Activated T-cell treated with anti-CD3 and anti-CD28 coated beads, Interleukin-2, amount 50 U/mL, for 72 hours (primary cell): ENCODE data around the gene PDE8A. TPM values are rescaled to one million over a fixed set of nuclear protein-coding genes. Genes with fewer than 3 reads are reported as not detected.
A peak's percentile ranks its signal among the peaks of the same experiment; 100 is the strongest.
"Not testable (repeated sequence)": the region's sequence is repeated elsewhere in the genome, so short reads cannot be mapped to it uniquely, and the experiment has no call there.

ENCODE experiments used
- ATAC-seq, 2 donors: fragments of 150-1000 bp; cut with Tn5 transposase; replicated peaks in 1 of 2; 2 replicates each; pipeline ENCODE4 v1.10.0; 2021; ENCODE audit warnings: moderate library complexity in 2 of 2, mild to moderate bottlenecking in 1 of 2
- DNase-seq, 2 donors: peaks; one replicate each; pipeline ENCODE4 v3.0.0; 2021 to 2022; ENCODE audit warnings: mixed read lengths in 1 of 2
- H3K27ac Mint-ChIP-seq: one replicate; pipeline ENCODE4 v1.8.0; 2022; ENCODE audit warnings: mild to moderate bottlenecking, moderate library complexity, mixed read lengths
- H3K27me3 Mint-ChIP-seq: one replicate; pipeline ENCODE4 v1.8.0; 2022; ENCODE audit warnings: low read depth, mixed read lengths
- H3K36me3 Mint-ChIP-seq, 2 donors: one replicate each; pipeline ENCODE4 v1.8.0; 2022; ENCODE audit warnings: mixed read lengths in 2 of 2, mild to moderate bottlenecking in 1 of 2; ENCODE audit not compliant: insufficient read depth in 2 of 2
- H3K4me1 Mint-ChIP-seq: one replicate; pipeline ENCODE4 v1.8.0; 2022; ENCODE audit warnings: low read depth, mixed read lengths
- H3K4me3 Mint-ChIP-seq, 2 donors: one replicate each; pipeline ENCODE4 v1.8.0; 2022; ENCODE audit warnings: mild to moderate bottlenecking in 2 of 2, mixed read lengths in 2 of 2, moderate library complexity in 2 of 2
- H3K9me3 Mint-ChIP-seq, 2 donors: one replicate each; pipeline ENCODE4 v1.8.0; 2022; ENCODE audit warnings: mixed read lengths in 2 of 2
- total RNA-seq, 2 donors: library from RNA; stranded (reverse); gene quantifications; one replicate each; pipeline ENCODE4 v1.2.3, GENCODE V29; 2022

Gene PDE8A
- total RNA-seq, 2 donors from 2014 or later, result 31.6 to 37.7 TPM

DNA sequence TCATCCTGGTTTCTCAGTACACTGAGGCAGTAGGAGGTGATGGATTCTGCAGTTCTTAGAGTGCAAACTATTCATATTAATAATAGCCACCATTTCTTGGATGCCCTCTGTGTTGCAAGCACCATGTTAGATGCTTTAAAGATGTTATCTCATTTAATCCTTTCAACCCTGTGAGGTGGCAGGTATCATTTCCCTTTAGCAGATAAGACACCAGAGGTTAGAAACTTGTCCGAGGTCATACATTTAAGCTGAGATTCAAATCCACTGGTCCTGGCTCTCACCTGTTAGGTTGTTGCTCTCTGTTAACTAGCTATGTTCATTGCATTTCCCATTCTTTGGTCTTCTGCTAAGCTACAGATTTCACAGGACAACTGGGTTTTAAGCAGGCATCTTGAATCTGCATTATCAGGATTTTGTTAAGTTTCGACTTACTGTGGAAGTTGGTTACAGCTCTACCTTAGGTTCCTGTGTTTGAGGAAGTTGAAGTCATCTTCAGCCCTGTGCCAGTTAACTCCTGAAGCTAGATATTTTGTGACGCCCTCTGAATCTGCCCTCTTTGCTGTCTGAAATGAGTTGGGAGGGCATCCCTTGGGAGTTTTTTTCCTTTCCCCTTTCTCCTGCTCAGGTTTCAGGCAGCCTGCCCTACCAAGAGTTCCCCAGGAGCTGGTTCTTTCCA lies 6.4 kb downstream of the PDE8A start:
- Mint-ChIP-seq H3K27me3 (no peaks in the 10 kb centered on the region), H3K27ac (peak overlapping the region; percentile 78), H3K36me3 (no peaks in the 10 kb centered on the region), H3K4me3 (peak overlapping the region; percentile 48 to 71), H3K4me1 (peaks cover 87% of the 10 kb centered on the region), H3K9me3 (no peaks in the 10 kb centered on the region)
- DNase-seq, result no peak
- ATAC-seq, result peak in 1 of 2 donors; percentile 15

DNA sequence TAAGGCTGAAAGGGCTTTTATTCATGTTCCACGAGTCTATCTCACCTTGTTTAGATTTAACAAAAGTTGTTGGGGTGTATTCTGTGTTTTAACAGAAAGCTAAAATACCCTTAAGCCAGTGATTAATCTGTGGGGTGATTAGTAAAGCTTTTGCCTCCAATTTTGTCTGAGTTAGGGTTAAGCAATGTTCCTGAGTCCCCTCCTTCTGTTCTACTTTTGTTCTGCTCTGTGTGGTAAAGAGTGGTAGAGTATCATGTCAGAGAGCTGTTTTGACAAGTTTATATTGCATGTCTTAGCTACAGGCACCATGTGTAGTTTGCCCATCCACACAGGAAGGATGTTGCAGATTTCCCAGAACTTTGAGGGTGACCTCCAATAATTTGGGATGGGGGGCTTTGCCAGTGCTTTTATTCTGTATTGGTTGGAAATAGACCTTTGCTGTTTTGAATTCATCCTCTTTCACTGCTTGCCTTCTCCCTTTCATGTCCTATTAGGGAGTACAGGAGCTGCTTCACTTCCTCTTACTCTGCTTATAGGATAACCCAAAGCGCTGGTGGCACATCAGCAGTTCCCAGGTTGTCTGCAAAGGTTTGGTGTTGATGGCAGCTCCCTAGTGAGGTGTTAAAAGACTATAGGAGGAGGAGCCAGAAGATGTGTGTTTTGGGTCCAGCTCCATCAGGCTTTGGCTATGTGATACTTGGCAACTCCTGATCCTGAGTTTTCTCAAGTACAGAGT lies 7.4 kb downstream of the PDE8A start:
- H3K27me3 Mint-ChIP-seq, result no peaks in the 10 kb centered on the region
- no peak for ATAC-seq
- H3K4me1 Mint-ChIP-seq, result peaks cover 78% of the 10 kb centered on the region
- DNase-seq, result no peak
- H3K9me3 Mint-ChIP-seq, result no peaks in the 10 kb centered on the region
- peak overlapping the region; percentile 48 to 71 for H3K4me3 Mint-ChIP-seq
- no peaks in the 10 kb centered on the region for H3K36me3 Mint-ChIP-seq
- H3K27ac Mint-ChIP-seq, result peak overlapping the region; percentile 78

DNA sequence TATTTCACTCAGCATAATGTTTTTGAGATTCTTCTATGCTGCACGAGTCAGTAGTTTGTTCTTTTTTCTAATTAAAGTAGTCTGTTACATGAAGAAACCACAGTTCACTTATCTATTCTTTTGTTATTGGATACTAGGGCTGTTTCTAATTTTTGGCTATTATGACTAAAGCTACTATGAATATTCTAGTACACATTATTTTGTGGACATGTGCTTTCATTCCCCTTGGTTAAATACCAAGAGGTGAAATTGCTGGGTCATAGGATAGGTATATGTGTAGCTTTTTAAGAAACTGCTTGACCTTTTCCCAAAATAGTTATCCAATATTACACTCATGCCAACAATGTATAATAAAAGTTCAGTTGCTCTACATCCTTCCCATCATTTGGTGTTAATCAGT lies 8.9 kb downstream of the PDE8A start:
- H3K27ac Mint-ChIP-seq, result peak overlapping the region; percentile 43
- no peak for ATAC-seq
- H3K4me1 Mint-ChIP-seq, result peaks cover 64% of the 10 kb centered on the region
- no peaks in the 10 kb centered on the region for H3K9me3 Mint-ChIP-seq
- H3K4me3 Mint-ChIP-seq, result no peak overlapping the region
- no peaks in the 10 kb centered on the region for H3K36me3 Mint-ChIP-seq
- DNase-seq, result no peak
- H3K27me3 Mint-ChIP-seq, result no peaks in the 10 kb centered on the region

DNA sequence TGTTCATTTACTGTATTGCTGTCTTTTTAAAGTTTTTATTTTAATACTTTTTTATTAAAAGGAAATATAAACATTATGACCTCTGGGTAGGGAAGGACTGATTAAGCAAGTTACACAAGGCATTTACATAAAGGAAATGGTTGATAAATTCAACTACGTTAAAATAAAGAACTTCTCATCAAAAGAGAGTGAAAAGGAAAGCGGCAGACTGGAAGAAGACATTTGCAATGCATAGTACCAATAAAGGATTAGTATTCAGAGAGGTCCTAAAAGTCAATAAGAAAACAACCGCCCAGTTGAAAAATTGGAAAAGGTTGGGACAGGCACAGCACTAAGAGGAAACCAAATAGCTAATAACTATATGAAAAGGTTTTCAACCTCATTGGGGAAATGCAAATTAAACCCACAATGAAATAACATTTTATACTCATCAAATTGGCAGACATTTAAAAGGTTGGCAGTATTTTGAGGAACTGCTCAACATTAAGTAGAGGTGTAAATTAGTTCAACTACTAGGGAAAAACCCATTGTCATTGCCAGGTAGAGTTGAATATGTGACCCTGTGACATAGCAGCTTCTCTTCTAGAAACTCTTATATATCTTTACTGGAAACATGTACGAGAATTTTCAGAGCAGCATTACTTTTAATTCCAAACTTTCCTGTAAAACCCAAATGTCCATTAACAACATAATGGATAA lies 9.5 kb downstream of the PDE8A start:
- Mint-ChIP-seq H3K36me3 (no peaks in the 10 kb centered on the region), H3K9me3 (no peaks in the 10 kb centered on the region), H3K4me1 (peaks cover 59% of the 10 kb centered on the region), H3K27ac (peak overlapping the region; percentile 63), H3K4me3 (peak overlapping the region in 1 of 2 donors; percentile 40), H3K27me3 (no peaks in the 10 kb centered on the region)
- DNase-seq, result no peak
- ATAC-seq, result no peak

DNA sequence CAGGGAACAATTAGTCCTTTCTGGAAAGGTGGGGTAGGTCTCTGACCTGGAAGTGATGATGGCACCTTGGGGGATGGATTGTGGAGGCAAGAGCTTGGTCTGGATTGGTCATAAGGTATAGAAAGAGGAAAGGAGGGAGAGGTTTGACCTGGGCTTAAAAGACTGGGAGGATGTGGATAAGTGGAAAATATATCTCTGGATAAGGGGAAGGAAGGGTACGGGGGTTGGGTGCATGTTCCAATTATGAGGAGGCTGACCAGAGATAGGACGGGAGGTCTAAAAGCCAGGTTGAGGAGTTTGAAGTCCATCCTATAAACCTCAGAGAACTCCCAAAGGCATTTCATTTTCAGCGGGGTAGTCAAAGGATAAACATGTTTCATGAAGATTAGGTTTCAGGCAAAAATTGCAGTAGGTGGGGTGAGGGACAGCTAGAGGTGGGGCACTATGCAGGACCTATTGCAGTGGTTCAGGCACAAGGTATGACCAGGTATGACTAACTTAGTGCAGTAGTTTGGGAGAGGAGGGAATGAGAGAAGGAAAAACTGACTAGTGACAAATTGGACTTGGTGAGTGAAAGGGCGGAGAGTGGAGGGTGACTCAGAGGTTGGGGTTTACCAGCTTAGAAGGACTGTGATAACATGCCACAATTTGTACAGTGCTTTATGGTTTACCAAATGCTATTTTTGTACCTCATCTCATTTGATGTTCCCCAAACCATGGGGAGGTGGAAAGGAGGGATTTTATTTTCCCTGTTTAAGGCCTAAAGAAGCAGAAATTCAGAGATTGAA lies 10.7 kb downstream of the PDE8A start:
- H3K27me3 Mint-ChIP-seq, result no peaks in the 10 kb centered on the region
- H3K9me3 Mint-ChIP-seq, result no peaks in the 10 kb centered on the region
- peak overlapping the region; percentile 81 for H3K27ac Mint-ChIP-seq
- peak overlapping the region; percentile 56 to 62 for H3K4me3 Mint-ChIP-seq
- DNase-seq (peak; percentile 47 to 63), ATAC-seq (peak; percentile 94 to 97)
- H3K4me1 Mint-ChIP-seq, result peaks cover 49% of the 10 kb centered on the region
- H3K36me3 Mint-ChIP-seq, result no peaks in the 10 kb centered on the region

DNA sequence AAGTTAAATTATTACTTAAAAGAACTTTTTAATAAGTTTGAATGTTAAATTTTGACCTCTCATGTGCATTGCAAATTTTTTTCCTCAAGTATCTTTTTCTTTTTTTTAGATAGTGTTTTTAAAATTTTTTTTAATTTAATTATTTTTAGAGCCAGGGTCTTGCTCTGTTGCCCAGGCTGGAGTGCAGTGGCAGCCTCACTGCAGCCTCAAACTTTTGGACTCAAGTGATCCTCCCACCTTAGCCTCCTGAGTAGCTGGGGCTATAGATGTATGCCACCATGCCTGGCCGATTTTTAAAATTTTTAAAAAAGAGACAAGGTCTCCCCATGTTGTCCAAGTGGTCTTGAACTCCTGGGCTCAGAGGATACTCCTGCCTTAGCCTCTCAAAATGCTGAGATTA lies 14.4 kb downstream of the PDE8A start:
- H3K27me3 Mint-ChIP-seq, result no peaks in the 10 kb centered on the region
- ATAC-seq (no peak), DNase-seq (no peak)
- no peak overlapping the region for H3K4me3 Mint-ChIP-seq
- peaks cover 0 to 1% of the 10 kb centered on the region in 2 donors for H3K36me3 Mint-ChIP-seq
- H3K9me3 Mint-ChIP-seq, result no peaks in the 10 kb centered on the region
- H3K27ac Mint-ChIP-seq, result no peak overlapping the region
- peaks cover 21% of the 10 kb centered on the region for H3K4me1 Mint-ChIP-seq

DNA sequence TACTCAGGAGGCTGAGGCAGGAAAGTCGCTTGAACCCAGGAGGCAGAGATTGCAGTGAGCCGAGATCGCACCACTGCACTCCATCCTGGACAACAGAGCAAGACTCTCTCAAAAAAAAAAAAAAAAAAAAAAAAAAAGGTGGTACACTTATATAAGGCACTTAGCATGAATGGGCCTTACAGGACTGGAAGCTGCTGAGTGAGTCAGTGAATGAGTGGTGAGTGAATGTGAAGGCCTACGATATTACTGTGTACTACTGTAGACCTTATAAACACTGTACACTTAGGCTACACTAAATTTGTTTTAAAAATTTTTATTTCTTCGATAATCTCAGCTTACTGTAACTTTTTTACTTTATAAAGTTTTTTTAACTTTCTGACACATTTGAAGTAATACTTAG lies 15.1 kb downstream of the PDE8A start:
- DNase-seq, H3K36me3 Mint-ChIP-seq, H3K27me3 Mint-ChIP-seq, H3K4me3 Mint-ChIP-seq, H3K9me3 Mint-ChIP-seq, H3K27ac Mint-ChIP-seq, ATAC-seq: not testable (repeated sequence)
- H3K4me1 Mint-ChIP-seq, result peaks cover 15% of the 10 kb centered on the region

DNA sequence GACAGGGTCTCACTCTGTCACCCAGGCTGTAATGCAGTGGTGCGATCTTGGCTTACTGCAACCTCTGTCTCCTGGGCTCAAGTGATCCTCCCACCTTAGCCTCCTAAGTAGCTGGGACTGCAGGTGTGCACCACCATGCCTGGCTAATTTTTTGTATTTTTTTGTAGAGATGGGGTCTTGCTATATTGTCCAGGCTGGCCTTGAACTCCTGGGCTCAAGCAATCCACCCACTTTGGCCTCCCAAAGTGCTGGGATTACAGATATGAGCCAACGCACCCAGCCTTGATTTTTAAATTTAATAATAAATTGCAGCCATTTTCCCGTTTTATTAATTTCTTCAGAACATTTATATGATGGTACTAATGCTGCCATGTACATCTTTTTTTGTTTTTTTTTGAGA lies 15.6 kb downstream of the PDE8A start:
- ATAC-seq, H3K27ac Mint-ChIP-seq, H3K27me3 Mint-ChIP-seq, H3K36me3 Mint-ChIP-seq, H3K9me3 Mint-ChIP-seq, H3K4me3 Mint-ChIP-seq, DNase-seq: not testable (repeated sequence)
- peaks cover 11% of the 10 kb centered on the region for H3K4me1 Mint-ChIP-seq

DNA sequence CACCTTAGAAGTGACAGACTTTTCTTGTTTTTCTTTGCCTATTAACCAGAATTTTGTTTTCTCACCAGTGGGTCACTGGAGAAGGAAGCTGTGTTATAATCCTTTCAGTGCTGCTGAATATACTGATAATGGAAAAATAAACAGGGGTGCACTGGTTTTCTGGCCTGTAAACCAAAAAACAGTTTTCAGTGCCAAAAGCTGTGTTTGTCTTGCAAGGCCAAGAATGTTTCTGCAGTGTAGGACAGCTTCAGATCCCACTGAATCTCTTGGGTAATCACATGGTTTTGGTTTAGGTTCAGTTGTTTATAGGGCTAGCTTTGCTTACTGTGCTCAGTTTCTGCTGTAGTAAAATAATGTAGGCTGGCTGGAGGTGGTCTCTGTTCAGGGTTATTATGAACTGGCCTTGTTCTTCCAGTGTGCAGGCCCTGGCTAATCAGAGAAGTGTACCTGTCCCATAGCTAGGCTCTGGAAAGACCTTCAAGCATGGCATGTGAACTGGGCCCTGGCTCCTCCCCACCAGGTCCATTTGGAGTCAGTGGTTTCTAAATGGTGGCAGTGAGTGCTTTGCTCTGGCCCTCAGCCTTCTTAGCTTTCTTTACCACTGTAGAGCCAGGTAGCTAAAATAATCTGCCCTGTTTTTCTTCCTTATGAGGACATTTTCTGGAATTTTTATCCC lies 18.7 kb downstream of the PDE8A start:
- Mint-ChIP-seq H3K36me3 (peaks cover 0 to 1% of the 10 kb centered on the region in 2 donors), H3K4me3 (no peak overlapping the region), H3K27ac (no peak overlapping the region), H3K27me3 (no peaks in the 10 kb centered on the region), H3K4me1 (peaks cover 7% of the 10 kb centered on the region), H3K9me3 (no peaks in the 10 kb centered on the region)
- ATAC-seq (no peak), DNase-seq (no peak)

DNA sequence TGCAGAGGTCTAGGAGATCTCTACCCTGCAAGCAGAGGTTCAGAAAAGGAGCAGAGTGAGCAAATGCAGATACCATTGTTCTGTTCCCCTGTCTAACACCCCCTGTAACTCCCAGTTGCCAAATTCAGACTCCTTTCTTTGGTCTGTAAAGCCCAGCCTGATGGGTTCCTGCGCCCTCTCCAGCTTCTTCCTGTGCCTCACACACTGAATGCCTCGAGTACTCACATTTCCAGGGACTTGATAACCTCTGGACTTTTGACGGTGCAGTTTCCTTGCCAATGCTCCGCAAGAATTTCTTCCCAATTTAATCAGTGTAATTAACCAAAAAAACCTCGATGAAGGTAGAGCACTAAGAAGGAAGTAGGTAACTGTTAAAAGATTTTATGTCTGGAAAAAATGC lies 19.3 kb downstream of the PDE8A start:
- peaks cover 7% of the 10 kb centered on the region for H3K4me1 Mint-ChIP-seq
- DNase-seq, result no peak
- H3K4me3 Mint-ChIP-seq, result no peak overlapping the region
- no peaks in the 10 kb centered on the region for H3K9me3 Mint-ChIP-seq
- H3K27ac Mint-ChIP-seq, result no peak overlapping the region
- no peaks in the 10 kb centered on the region for H3K27me3 Mint-ChIP-seq
- peaks cover 0 to 1% of the 10 kb centered on the region in 2 donors for H3K36me3 Mint-ChIP-seq
- no peak for ATAC-seq

DNA sequence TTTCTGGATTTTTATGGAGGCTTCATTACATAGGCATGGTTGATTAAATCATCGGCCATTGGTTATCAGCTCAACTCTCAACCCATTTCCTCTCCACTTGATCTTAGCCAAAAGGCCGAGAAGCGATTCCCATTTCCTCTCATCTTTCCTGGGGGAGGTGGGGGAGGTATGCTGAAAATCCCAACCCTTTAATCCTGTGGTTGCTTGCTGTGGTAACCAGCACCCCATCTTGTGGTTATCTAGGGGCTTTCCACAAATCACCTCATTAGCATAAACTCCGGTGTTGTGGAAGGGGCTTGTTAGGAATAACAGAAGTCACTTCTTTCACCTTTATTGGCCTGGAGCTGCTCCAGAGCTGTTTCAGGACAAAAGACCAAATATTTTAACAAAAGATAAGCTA lies 20.9 kb downstream of the PDE8A start:
- DNase-seq (no peak), ATAC-seq (no peak)
- Mint-ChIP-seq H3K9me3 (no peaks in the 10 kb centered on the region), H3K4me3 (peak overlapping the region in 1 of 2 donors; percentile 16), H3K27ac (no peak overlapping the region), H3K4me1 (peaks cover 14% of the 10 kb centered on the region), H3K27me3 (no peaks in the 10 kb centered on the region), H3K36me3 (peaks cover 0 to 1% of the 10 kb centered on the region in 2 donors)

DNA sequence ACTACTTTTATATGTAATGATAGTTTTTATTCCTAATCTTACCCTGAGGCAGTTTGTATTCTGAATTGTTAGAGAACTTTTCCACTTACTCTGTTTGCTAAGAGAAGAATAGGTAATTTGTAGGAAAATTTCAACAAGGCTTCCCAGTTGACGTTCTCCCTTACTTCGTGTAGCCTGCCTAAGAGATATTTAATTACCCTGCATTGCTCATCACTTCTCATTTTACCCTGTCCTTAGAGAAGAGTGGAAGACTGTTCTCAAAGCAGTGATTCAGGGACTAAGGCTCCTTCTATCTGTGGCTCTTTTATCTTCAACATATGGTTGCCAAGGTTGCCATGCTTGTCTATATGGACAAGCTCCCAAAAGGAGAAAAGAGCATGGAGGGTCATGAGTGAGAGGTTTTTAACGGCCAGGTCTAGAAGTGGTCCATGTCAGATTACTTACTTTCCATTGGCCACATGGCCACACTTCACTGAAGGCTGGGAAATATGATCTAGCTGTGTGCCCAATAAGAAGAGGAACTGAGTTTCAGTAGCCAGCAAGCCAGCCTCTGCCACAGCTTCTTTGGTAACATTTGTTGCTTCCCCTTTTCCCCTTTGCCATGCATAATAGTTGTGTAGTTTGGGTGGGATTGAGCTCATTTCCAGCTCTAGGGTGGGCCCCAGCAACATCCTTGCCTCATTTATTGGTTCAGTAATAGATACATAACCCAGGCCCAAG lies 22.1 kb downstream of the PDE8A start:
- Mint-ChIP-seq H3K27me3 (no peaks in the 10 kb centered on the region), H3K27ac (no peak overlapping the region), H3K36me3 (peaks cover 0 to 1% of the 10 kb centered on the region in 2 donors), H3K4me3 (no peak overlapping the region), H3K4me1 (peaks cover 24% of the 10 kb centered on the region), H3K9me3 (no peaks in the 10 kb centered on the region)
- no peak for ATAC-seq
- DNase-seq, result no peak
